CD4-positive, CD25-positive, alpha-beta regulatory T cell (primary cell): ENCODE results near the gene DIPK1A. TPM values are rescaled to one million over a fixed set of nuclear protein-coding genes. Genes with fewer than 3 reads are reported as not detected.

Source experiments
- ATAC-seq, 2 donors: fragments of 150-1000 bp; cut with Tn5 transposase; one replicate each; pipeline ENCODE4 v1.10.0; 2021; ENCODE audit warnings: low read depth in 2 of 2, moderate number of reproducible peaks in 2 of 2, moderate library complexity in 1 of 2
- DNase-seq, 3 donors: peaks; one replicate each; pipeline versions ENCODE4 v3.0.0 to v3.0.0-alpha.2; 2012 to 2022; ENCODE audit warnings: mixed read lengths in 1 of 3
- H3K27ac ChIP-seq: one replicate; pipeline ENCODE4 v1.7.0; 2013; ENCODE audit warnings: mild to moderate bottlenecking, low read length; ENCODE audit not compliant: insufficient read depth, poor library complexity, severe bottlenecking
- H3K27me3 ChIP-seq: one replicate; pipeline ENCODE4 v1.7.0; 2013; ENCODE audit warnings: low read length; ENCODE audit not compliant: control insufficient read depth, insufficient read depth
- H3K36me3 ChIP-seq: one replicate; pipeline ENCODE4 v1.7.0; 2013; ENCODE audit warnings: mild to moderate bottlenecking, low read length, moderate library complexity; ENCODE audit not compliant: control insufficient read depth, insufficient read depth
- H3K4me1 ChIP-seq: 2 replicates; pipeline ENCODE4 v1.7.0; 2013; ENCODE audit warnings: mild to moderate bottlenecking, low read length; ENCODE audit not compliant: insufficient read depth, control insufficient read depth, poor library complexity, severe bottlenecking
- H3K4me3 ChIP-seq: one replicate; pipeline ENCODE4 v1.7.0; 2013; ENCODE audit warnings: low read depth, mild to moderate bottlenecking, low read length, moderate library complexity
- H3K9me3 ChIP-seq, 2 experiments: 1 replicate in 1 of 2; 2 replicates in 1 of 2; pipeline ENCODE4 v1.7.0; 2013; ENCODE audit warnings: low read length in 2 of 2, mild to moderate bottlenecking in 1 of 2, moderate library complexity in 1 of 2; ENCODE audit not compliant: control insufficient read depth in 2 of 2
- H3K27ac Mint-ChIP-seq, 3 donors: one replicate each; pipeline ENCODE4 v1.8.0; 2020 to 2022; ENCODE audit warnings: mild to moderate bottlenecking in 3 of 3, mixed read lengths in 3 of 3, moderate library complexity in 2 of 3
- H3K27me3 Mint-ChIP-seq: one replicate; pipeline ENCODE4 v1.8.0; 2022; ENCODE audit warnings: mild to moderate bottlenecking, mixed read lengths
- H3K36me3 Mint-ChIP-seq: one replicate; pipeline ENCODE4 v1.8.0; 2020; ENCODE audit warnings: mixed read lengths
- H3K4me1 Mint-ChIP-seq, 4 donors: one replicate each; pipeline ENCODE4 v1.8.0; 2020 to 2022; ENCODE audit warnings: mixed read lengths in 4 of 4, mild to moderate bottlenecking in 1 of 4
- H3K4me3 Mint-ChIP-seq, 4 donors: one replicate each; pipeline ENCODE4 v1.8.0; 2020 to 2022; ENCODE audit warnings: mild to moderate bottlenecking in 4 of 4, mixed read lengths in 4 of 4, moderate library complexity in 3 of 4
- H3K9me3 Mint-ChIP-seq, 7 donors: one replicate each; pipeline ENCODE4 v1.8.0; 2020 to 2022; ENCODE audit warnings: mixed read lengths in 7 of 7, mild to moderate bottlenecking in 3 of 7, moderate library complexity in 2 of 7
- polyA plus RNA-seq, 4 donors: library from polyadenylated mRNA; unstranded; fragments of 300-500 nt; fragmentation: Illumina TruSeq; gene quantifications; one replicate each; pipeline ENCODE4 v1.2.3, GENCODE V29; 2021
- total RNA-seq: library from RNA; stranded (reverse); gene quantifications from one replicate; pipeline ENCODE4 v1.2.3, GENCODE V29; 2022

DIPK1A gene
- total and polyA plus RNA-seq, 5 donors from 2014 or later = 10.9 to 19.6 (median 14.7) TPM

- Mint-ChIP-seq H3K4me3 (peak overlapping the region in 3 of 4 donors; percentile 54 to 81 (median 74)), H3K27ac (peak overlapping the region; percentile 47 to 95 (median 53)), H3K36me3 (peaks cover 20% of the 10 kb centered on the region), H3K27me3 (no peaks in the 10 kb centered on the region), H3K4me1 (peaks cover 15 to 34% (median 21%) of the 10 kb centered on the region in 4 donors), H3K9me3 (peaks cover 0 to 3% (median 0%) of the 10 kb centered on the region in 7 donors)
- DNase-seq (peak in 1 of 3 donors; percentile 24), ATAC-seq (peak in 1 of 2 donors; percentile 44)
- peak overlapping the region; percentile 71 for H3K4me3 ChIP-seq
- H3K36me3 ChIP-seq = peaks cover 11% of the 10 kb centered on the region
- peak overlapping the region; percentile 33 for H3K27ac ChIP-seq
- peaks cover 0 to 6% of the 10 kb centered on the region in 2 experiments for H3K9me3 ChIP-seq
- no peaks in the 10 kb centered on the region for H3K27me3 ChIP-seq
- H3K4me1 ChIP-seq = peaks cover 20% of the 10 kb centered on the region
Measured at GRCh38 chr1:92877081-92877711, 84.1 kb downstream of the DIPK1A start.

DNA sequence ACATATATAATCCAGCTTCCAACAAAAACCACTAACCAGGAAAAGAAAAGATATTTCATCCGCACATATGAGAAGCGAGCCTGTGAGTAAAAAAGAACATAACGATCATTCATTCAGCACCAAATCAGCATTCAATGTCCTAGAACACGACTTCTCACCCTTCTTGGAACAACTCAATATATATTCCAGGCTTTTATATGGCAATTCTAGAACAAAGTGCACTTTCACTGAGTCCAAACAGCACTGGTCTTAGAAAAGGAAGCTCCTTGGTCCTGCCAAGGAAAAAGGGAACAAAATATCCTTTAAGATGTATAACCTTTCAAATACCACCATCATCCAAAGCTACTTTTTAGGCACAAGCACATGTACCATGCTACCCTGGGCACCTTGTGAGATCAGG, 84.9 kb downstream of the DIPK1A start:
- Histone ChIP-seq H3K9me3 (peaks cover 0 to 6% of the 10 kb centered on the region in 2 experiments), H3K4me1 (peaks cover 20% of the 10 kb centered on the region), H3K27me3 (no peaks in the 10 kb centered on the region), H3K36me3 (peaks cover 11% of the 10 kb centered on the region), H3K4me3 (no peak overlapping the region), H3K27ac (no peak overlapping the region)
- no peak for ATAC-seq
- Mint-ChIP-seq H3K9me3 (peaks cover 0 to 3% (median 0%) of the 10 kb centered on the region in 7 donors), H3K27me3 (no peaks in the 10 kb centered on the region), H3K36me3 (peaks cover 20% of the 10 kb centered on the region), H3K4me1 (peaks cover 14 to 31% (median 21%) of the 10 kb centered on the region in 4 donors), H3K27ac (peak overlapping the region in 1 of 3 donors; percentile 9), H3K4me3 (peak overlapping the region in 1 of 4 donors; percentile 18)
- DNase-seq = no peak

GRCh38 chr1:92874987-92875386, 86.3 kb downstream of the DIPK1A start:
- peaks cover 20% of the 10 kb centered on the region for H3K4me1 ChIP-seq
- no peaks in the 10 kb centered on the region for H3K27me3 ChIP-seq
- no peak for ATAC-seq
- Mint-ChIP-seq H3K36me3 (peaks cover 20% of the 10 kb centered on the region), H3K27ac (no peak overlapping the region), H3K4me1 (peaks cover 14 to 38% (median 25%) of the 10 kb centered on the region in 4 donors), H3K27me3 (no peaks in the 10 kb centered on the region), H3K9me3 (peaks cover 0 to 3% (median 0%) of the 10 kb centered on the region in 7 donors), H3K4me3 (no peak overlapping the region)
- H3K36me3 ChIP-seq = peaks cover 11% of the 10 kb centered on the region
- DNase-seq = no peak
- no peak overlapping the region for H3K4me3 ChIP-seq
- peaks cover 0 to 6% of the 10 kb centered on the region in 2 experiments for H3K9me3 ChIP-seq
- no peak overlapping the region for H3K27ac ChIP-seq

GRCh38 chr1:92872719-92873118, 88.5 kb downstream of the DIPK1A start:
- peaks cover 16% of the 10 kb centered on the region for H3K36me3 ChIP-seq
- no peaks in the 10 kb centered on the region for H3K27me3 ChIP-seq
- H3K9me3 ChIP-seq = peaks cover 0 to 6% of the 10 kb centered on the region in 2 experiments
- Mint-ChIP-seq H3K27ac (no peak overlapping the region), H3K9me3 (peaks cover 0 to 3% (median 0%) of the 10 kb centered on the region in 7 donors), H3K36me3 (peaks cover 16% of the 10 kb centered on the region), H3K4me1 (peaks cover 14 to 33% (median 21%) of the 10 kb centered on the region in 4 donors), H3K27me3 (no peaks in the 10 kb centered on the region), H3K4me3 (no peak overlapping the region)
- no peak overlapping the region for H3K4me3 ChIP-seq
- no peak overlapping the region for H3K27ac ChIP-seq
- H3K4me1 ChIP-seq = peaks cover 18% of the 10 kb centered on the region
- no peak for DNase-seq
- ATAC-seq = no peak

DNA sequence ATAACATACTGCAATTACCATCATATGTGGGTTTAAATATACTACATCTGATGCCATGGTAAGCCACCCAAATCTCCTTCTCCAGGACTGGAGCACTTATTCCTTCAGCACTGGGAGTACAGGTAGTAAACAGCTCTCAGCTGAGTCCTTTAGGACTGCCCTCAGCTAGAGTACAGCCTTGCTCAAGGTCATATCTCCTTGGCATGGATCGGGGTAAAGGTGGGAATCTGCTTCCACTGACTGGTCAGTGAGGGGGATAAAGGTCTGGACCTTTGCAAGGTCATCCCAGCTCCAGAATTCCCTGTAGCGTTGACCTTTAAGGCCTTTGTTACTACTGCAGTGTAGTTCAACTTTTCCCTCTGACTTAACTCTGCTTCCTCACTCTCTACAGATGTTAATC, 90.7 kb downstream of the DIPK1A start:
- H3K4me1 ChIP-seq = peaks cover 3% of the 10 kb centered on the region
- no peak overlapping the region for H3K4me3 ChIP-seq
- H3K9me3 ChIP-seq = peaks cover 0 to 6% of the 10 kb centered on the region in 2 experiments
- peaks cover 16% of the 10 kb centered on the region for H3K36me3 ChIP-seq
- H3K27me3 ChIP-seq = no peaks in the 10 kb centered on the region
- H3K9me3 Mint-ChIP-seq = peaks cover 0 to 3% (median 0%) of the 10 kb centered on the region in 7 donors
- H3K4me3 Mint-ChIP-seq = peak overlapping the region in 1 of 4 donors; percentile 9
- peaks cover 8 to 20% (median 13%) of the 10 kb centered on the region in 4 donors for H3K4me1 Mint-ChIP-seq
- no peak for DNase-seq
- H3K27ac Mint-ChIP-seq = peak overlapping the region in 2 of 3 donors; percentile 42 to 44
- ATAC-seq = no peak
- no peaks in the 10 kb centered on the region for H3K27me3 Mint-ChIP-seq
- no peak overlapping the region for H3K27ac ChIP-seq
- H3K36me3 Mint-ChIP-seq = peaks cover 16% of the 10 kb centered on the region

DNA sequence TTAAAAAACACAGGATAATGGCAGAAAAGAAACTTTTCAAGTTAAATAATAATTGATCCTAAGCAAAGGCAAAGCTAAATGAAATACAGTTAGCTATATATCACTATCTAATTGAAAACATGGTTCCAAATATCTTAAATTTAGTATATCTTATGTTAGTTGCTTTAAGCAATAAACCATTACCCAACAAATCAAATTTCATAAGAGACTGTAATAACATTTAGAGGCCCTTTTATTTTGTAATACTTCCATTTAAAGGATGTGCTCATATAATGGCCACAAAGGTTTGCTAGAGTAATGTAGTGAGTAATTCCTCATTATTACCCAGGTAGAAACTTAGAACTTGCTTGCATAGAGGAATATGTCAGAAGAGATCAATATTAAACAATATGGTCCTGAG, 97.1 kb downstream of the DIPK1A start:
- no peak overlapping the region for H3K27ac ChIP-seq
- H3K9me3 ChIP-seq = no peaks in the 10 kb centered on the region
- no peak overlapping the region for H3K4me3 ChIP-seq
- Mint-ChIP-seq H3K4me3 (no peak overlapping the region), H3K9me3 (no peaks in the 10 kb centered on the region), H3K27ac (peak overlapping the region in 1 of 3 donors; percentile 12), H3K27me3 (no peaks in the 10 kb centered on the region), H3K36me3 (no peaks in the 10 kb centered on the region), H3K4me1 (peaks cover 2 to 8% (median 5%) of the 10 kb centered on the region in 4 donors)
- ATAC-seq (no peak), DNase-seq (no peak)
- H3K4me1 ChIP-seq = peaks cover 4% of the 10 kb centered on the region
- no peaks in the 10 kb centered on the region for H3K27me3 ChIP-seq
- peaks cover 5% of the 10 kb centered on the region for H3K36me3 ChIP-seq

DNA sequence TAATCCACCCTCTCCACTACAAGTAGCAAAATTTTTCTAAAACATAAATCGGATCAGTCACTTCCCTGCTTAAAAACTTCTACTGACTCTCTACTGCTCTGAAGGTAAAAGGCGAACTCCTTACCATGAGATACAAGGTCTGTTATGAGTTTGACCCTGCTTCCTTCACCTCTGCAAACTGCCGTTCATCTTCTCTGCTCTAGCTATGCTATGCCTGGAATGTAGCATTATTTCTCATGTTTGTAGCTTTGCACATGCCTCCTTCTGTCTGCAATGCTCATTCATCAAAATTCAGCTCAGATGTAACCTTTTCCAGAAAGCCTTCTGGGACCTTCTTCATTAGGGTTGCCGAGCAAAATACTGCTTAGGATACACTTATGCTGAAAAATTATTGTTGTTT, 98.7 kb downstream of the DIPK1A start:
- Histone ChIP-seq H3K4me1 (peaks cover 8% of the 10 kb centered on the region), H3K4me3 (no peak overlapping the region), H3K36me3 (no peaks in the 10 kb centered on the region), H3K27me3 (no peaks in the 10 kb centered on the region), H3K9me3 (no peaks in the 10 kb centered on the region), H3K27ac (no peak overlapping the region)
- Mint-ChIP-seq H3K4me3 (no peak overlapping the region), H3K27me3 (no peaks in the 10 kb centered on the region), H3K36me3 (no peaks in the 10 kb centered on the region), H3K27ac (peak overlapping the region in 1 of 3 donors; percentile 3), H3K9me3 (no peaks in the 10 kb centered on the region), H3K4me1 (peaks cover 9 to 15% (median 10%) of the 10 kb centered on the region in 4 donors)
- no peak for DNase-seq
- no peak for ATAC-seq
